CD4-positive, alpha-beta T cell treated with Interferon gamma for 1 hour (primary cell): ENCODE results near the gene IQUB.
"Not testable (repeated sequence)": the region's sequence is repeated elsewhere in the genome, so short reads cannot be mapped to it uniquely, and the experiment has no call there.

Experiments
- DNase-seq: peaks from one replicate; pipeline ENCODE4 v3.0.0-alpha.2; 2020

The IQUB gene

GRCh38 chr7:123485187-123485586 lies 49.2 kb downstream of the IQUB start:
- DNase-seq = no peak

- no peak for DNase-seq
Measured at GRCh38 chr7:123484199-123484598, 50.2 kb downstream of the IQUB start.

DNA sequence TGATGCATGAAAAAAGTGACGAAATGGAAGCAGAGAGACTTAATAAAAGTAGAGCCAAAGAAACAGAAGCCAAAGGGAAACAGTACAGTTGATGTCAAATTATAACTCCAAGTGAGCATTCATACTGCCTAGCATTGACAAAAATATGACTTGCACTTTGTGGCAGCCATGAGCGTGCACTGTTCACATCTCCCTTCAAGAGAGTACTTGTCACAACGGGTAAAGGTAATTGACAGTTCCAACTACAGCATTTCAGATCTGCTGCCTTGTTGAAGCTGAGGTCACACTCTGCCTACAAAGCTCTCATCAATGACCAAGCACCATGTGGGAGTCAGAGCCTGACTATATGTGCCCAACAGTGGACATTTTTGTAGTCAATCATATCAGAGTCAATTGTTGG lies 54.3 kb downstream of the IQUB start:
- no peak for DNase-seq

DNA sequence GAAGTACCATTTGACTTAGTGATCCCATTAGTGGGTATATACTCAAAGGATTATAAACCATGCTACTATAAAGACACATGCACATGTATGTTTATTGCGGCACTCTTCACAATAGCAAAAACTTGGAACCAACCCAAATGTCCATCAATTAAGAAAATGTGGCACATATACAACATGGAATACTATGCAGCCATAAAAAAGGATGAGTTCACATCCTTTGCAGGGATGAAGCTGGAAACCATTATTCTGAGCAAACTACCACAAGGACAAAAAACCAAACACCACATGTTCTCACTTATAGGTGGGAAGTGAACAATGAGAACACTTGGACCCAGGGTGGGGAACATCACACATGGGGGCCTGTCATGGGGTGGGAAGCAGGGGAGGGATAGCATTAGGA lies 56.3 kb downstream of the IQUB start:
- not testable (repeated sequence) for DNase-seq

GRCh38 chr7:123472750-123473445 lies 61.5 kb downstream of the IQUB start:
- no peak for DNase-seq

- no peak for DNase-seq
Measured at GRCh38 chr7:123472327-123472726, 62.1 kb downstream of the IQUB start.

DNA sequence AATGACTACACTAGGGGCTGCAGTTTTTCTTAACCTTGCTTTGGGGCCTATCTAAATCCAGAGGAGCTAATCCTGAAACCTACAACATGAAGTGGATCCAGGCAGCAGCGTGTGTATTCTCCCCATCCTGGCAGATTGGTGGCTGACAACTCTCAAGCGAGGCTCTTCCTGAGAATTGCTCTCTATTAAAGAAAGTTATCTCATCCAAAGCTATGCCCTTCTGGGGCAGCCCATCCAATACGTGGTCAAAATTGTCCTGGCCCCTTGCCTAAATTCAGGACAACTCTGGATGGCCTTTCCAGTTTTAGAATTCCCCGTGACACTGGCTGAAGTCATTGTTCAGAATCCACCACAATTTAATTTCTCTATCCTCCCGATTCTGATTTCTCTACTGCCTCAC lies 66.1 kb downstream of the IQUB start:
- DNase-seq = no peak

GRCh38 chr7:123463890-123464289 lies 70.5 kb downstream of the IQUB start:
- DNase-seq = no peak

DNA sequence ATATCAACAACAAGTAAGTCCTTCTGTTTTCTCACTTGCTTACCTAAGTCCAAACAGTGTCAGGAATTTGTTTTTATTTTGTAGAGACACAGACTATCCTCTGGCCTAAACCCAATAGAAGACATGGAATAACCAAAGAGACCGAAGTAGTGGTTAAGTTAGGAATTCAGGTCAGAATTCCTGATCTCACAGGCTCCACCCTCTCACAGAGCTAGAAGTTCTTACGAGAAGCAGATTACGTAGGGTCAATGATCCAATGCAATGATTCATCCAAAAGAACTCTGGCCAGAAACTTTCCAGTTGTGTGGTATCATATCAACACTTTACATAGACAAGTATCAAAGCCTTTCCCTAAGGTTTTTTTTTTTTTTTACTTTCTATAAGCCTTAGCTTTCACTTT lies 73.8 kb downstream of the IQUB start:
- no peak for DNase-seq

- no peak for DNase-seq
Measured at GRCh38 chr7:123455965-123456470, 78.4 kb downstream of the IQUB start.

GRCh38 chr7:123440101-123440548 lies 94.3 kb downstream of the IQUB start:
- DNase-seq = no peak

DNA sequence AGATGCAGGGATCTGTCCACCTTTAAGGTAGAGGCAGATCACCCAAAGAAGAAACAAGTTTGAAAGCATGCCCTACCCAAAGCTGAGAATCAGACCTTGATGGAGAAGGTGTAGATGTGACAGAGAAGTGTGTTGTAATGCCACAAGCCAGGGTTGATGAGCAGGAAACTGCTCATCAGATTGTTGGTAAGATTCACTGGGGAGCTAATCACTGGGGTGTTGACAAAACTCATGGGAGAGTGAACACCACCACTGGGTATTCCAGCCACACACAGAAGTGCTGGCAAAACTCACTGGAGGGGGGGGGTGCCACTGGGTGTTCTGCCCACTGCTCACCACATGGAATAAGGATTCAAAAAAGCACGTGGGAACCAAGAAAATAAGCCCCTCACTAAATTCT lies 95.2 kb downstream of the IQUB start:
- no peak for DNase-seq

DNA sequence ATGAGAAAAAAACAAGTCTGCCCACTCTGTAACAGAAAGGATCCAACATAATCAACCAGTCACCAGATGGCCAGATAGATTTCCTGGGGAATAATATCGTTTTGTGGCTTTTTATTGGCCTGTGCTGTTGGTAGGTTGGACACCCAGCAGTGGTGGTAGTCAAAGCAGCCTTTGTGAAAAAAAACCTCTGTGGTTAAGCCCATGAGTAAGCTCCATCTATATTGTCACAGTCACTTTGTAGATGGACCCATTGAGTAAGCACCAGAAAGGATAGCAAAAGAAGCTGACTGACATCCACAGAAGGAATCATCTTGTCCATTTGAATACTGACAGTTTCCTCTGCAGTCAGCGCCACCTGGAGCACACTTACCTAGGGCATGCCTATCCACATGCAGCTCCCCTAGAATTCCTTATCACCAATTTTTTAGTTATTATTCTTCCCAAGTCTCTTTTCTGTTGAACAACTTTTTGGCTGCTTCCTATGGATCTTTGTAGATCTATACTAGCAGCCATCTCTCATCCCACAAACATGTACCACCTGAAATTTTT lies 96.9 kb downstream of the IQUB start:
- no peak for DNase-seq

GRCh38 chr7:123435080-123435700 lies 99.2 kb downstream of the IQUB start:
- DNase-seq = no peak

DNA sequence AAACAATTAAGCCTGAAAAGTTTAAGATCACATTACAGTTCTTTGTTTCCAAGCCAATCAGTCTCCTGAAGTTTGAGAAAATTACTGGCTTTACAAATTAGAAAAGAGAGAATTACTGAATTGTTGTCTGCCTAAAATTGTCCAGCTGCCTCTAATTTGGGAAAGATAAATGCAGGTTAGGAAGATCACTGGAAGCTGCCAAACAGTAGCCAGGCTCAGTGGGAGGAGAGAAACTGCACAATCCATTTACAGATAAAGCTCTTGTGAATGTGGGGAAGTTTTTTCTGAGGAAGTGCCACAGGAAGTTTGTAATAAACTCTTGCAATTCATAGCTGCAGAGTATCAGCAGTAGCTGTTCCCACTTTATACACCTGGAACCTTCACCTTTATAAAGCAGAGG lies 100.7 kb downstream of the IQUB start:
- DNase-seq = no peak

DNA sequence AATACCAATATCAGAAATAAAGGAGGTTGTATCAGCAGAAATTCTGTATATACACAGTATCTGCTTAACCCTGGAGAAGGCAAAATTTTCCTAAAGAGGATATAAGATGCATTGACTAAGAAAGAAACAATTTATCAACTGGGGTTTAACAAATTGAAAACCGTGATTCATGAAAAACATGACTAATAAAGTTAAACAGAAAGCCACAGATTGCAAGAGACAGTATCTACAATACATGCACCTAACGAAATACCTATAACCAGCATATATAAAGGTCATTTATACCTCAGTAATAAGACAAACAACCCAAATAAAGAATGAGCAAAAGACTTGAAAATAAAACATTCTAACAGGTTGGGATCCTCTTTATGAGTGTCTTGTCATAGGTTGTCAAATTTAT lies 101.8 kb downstream of the IQUB start:
- no peak for DNase-seq

DNA sequence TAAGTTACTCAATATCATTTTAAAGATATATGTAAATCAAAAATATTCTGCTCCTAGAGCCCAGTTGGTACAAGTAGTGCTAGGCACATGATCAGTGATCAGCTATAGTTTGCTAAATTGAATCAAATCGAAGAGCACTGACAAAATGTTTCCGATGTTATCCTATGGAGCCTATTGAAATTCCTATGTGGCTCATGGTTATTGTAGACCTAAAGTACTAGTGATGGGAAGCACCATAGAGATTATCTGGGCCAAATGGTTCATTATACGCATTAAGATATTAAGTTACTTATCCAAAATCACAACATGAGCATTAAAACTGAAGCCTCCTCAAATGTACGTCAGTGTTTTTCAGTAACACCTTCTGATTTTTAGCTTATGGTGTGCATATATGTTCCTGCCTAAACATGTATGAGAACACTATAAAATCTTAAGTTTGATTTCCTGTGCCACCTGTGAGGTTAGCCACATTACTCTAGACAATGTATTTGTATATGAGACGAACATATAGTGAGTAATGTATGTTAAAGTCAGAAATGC lies 103.2 kb downstream of the IQUB start:
- DNase-seq = no peak

DNA sequence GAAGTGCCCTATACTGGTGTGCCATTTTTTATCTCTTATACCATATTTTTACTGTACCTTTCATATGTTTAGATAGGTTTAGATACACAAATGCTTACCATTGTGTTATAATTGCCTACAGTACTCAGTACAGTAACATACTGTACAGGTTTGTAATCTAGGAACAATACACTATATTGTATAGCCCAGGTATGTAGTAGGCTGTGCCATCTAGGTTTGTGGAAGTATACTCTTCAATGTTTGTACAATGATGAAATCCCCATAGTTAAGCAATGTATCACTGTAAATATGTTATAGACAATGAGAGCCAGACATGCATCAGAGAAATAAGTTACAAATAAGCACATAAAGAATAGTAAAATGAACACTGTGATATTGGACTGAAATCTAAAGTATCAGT lies 109.1 kb downstream of the IQUB start:
- DNase-seq = no peak

- no peak for DNase-seq
Measured at GRCh38 chr7:123424463-123424862, 109.9 kb downstream of the IQUB start.

GRCh38 chr7:123423622-123424021 lies 110.8 kb downstream of the IQUB start:
- DNase-seq = no peak

DNA sequence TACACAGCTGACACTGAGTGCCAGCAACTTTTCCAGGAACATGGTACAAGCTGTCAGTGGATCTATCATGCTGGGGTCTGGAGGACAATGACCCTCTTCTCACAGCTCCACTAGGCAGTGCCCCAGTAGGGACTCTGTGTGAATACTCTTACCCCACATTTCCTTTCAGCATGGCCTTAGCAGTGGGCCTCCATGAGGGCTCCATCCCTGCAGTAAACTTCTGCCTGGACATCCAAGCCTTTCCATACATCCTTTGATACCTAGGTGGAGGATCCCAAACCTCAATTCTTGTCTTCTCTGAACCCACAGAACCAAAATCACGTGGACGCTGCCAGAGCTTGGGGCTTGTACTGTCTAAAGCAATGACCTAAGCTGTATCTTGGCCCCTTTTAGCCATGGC lies 116.8 kb downstream of the IQUB start:
- DNase-seq = no peak

GRCh38 chr7:123415625-123416024 lies 118.8 kb downstream of the IQUB start:
- DNase-seq = no peak

- no peak for DNase-seq
Measured at GRCh38 chr7:123410273-123410904, 124.0 kb downstream of the IQUB start.

GRCh38 chr7:123407951-123408350 lies 126.4 kb downstream of the IQUB start:
- not testable (repeated sequence) for DNase-seq
